ENCODE data around the gene GSTA1. TPM values are rescaled to one million over a fixed set of nuclear protein-coding genes. Genes with fewer than 3 reads are reported as not detected.

The GSTA1 gene
- total and polyA plus RNA-seq, 9 of the 15 experiments (the other 6 are each of a cell fraction or from before 2014, with no cell fraction given): 0.42 TPM; not detected in 8

GRCh38 chr6:52840763-52841585 lies 37.4 kb upstream of the GSTA1 start, which contains the start of gene GSTA5:
Gene GSTA5, minus strand, starts transcription at chr6:52840813.
- H3K4me2 ChIP-seq (ENCODE audit: insufficient read depth, low read length): no peak within 1 kb of the TSS
- H3K36me3 ChIP-seq (ENCODE audit: control insufficient read depth, insufficient read depth, low read length): no peaks in the 10 kb centered on the region
- H3K79me2 ChIP-seq (ENCODE audit: control insufficient read depth, insufficient read depth, low read length): no peaks in the 10 kb centered on the region
- no peaks in the 10 kb centered on the region; a peak in 1 of 5 replicates for H3K4me1 ChIP-seq (replicated peaks in 1 of 2; ENCODE audit: control insufficient read depth in 2 of 2, insufficient read depth in 2 of 2, low read length in 2 of 2)
- TF ChIP-seq CBFA2T2 (conservative IDR thresholded peaks at IDR 0.05) (no peak), ZNF311 (CRISPR knock-in tag; IDR thresholded peaks at IDR 0.05) (no peak), GATAD2B (IDR thresholded peaks at IDR 0.05; ENCODE audit: borderline replicate concordance) (no peak), HMGN3 (IDR thresholded peaks at IDR 0.05; ENCODE audit: borderline replicate concordance, extremely low read depth, insufficient read length, low read depth, low read length) (no peak), TBP (optimal IDR thresholded peaks at IDR 0.05; ENCODE audit: low read depth, low read length) (no peak)
- 1% methylated on average over 5 of the region's 5 CpGs for WGBS (ENCODE audit: insufficient coverage, low coverage, missing lambda C conversion rate)
- H2AFZ ChIP-seq (ENCODE audit: low read depth, low read length): 0 out of 2 replicates have a peak within 1 kb of the TSS, but pooled peaks have one; percentile 64
- H3K9ac ChIP-seq (ENCODE audit: insufficient read depth in 1 of 2, low read depth in 2 of 2, low read length in 2 of 2): no peak within 1 kb of the TSS
- in situ Hi-C loops (cut with MboI): no loop called here
- no peak within 1 kb of the TSS for H3K4me3 ChIP-seq
- ATAC-seq (no peak), FAIRE-seq (peak; percentile 40), DNase-seq (ENCODE audit: extremely low read depth in 1 of 4, low spot score in 3 of 4) (no peak)
- CTCF ChIA-PET (ENCODE audit: low intra/inter-chr PET ratio): no interaction called here
- POLR2A ChIA-PET: no interaction called here
- H3K9me1 ChIP-seq (ENCODE audit: control insufficient read depth, insufficient read depth, low read length): no peaks in the 10 kb centered on the region
- BruUV-seq (replicated peaks): no TSS peak
- peaks cover 2 to 9% of the 10 kb centered on the region in 2 experiments; a peak in 2 of 5 replicates for H3K27me3 ChIP-seq (ENCODE audit: control insufficient read depth in 2 of 2, insufficient read depth in 2 of 2, low read length in 2 of 2)
- H3K9me3 ChIP-seq (replicated peaks; ENCODE audit: control insufficient read depth, insufficient read depth, low read depth, low read length): no peaks in the 10 kb centered on the region
- no peaks in the 10 kb centered on the region for H4K20me1 ChIP-seq (replicated peaks; ENCODE audit: control insufficient read depth, insufficient read depth, low read length)
- H3K27ac ChIP-seq (ENCODE audit: extremely low read depth, low read depth, low read length): no peak within 1 kb of the TSS
- intact Hi-C loops (cut with micrococcal nuclease): no loop called here

Data from K562 (cell line).